Small intestine (tissue), 7 donors: ENCODE results near the gene CDK18. TPM values are rescaled to one million over a fixed set of nuclear protein-coding genes. Genes with fewer than 3 reads are reported as not detected.

Experiments
- DNase-seq, 2 donors: peaks; one replicate each; pipeline versions ENCODE4 v3.0.0 to v3.0.0-alpha.2; 2013
- FAIRE-seq: peaks from 2 replicates; lab custom pipeline; 2012; peaks lifted over from hg19 to GRCh38; lab: Jason Lieb, UNC
- H3K27ac ChIP-seq, 3 donors: one replicate each; pipeline ENCODE4 v1.5.1; 2013; ENCODE audit warnings: low read length in 2 of 3, mild to moderate bottlenecking in 2 of 3, control low read depth in 1 of 3, inconsistent platforms in 1 of 3, low read depth in 1 of 3, moderate library complexity in 1 of 3
- H3K27me3 ChIP-seq, 3 donors: one replicate each; pipeline ENCODE4 v1.6.1; 2013; ENCODE audit warnings: low read length in 3 of 3, inconsistent platforms in 1 of 3; ENCODE audit not compliant: control insufficient read depth in 3 of 3, insufficient read depth in 3 of 3
- H3K36me3 ChIP-seq, 3 donors: one replicate each; pipeline ENCODE4 v1.6.1; 2013; ENCODE audit warnings: low read length in 3 of 3, inconsistent platforms in 1 of 3, low read depth in 1 of 3, mild to moderate bottlenecking in 1 of 3, moderate library complexity in 1 of 3; ENCODE audit not compliant: control insufficient read depth in 3 of 3, insufficient read depth in 2 of 3
- H3K4me1 ChIP-seq, 3 donors: one replicate each; pipeline ENCODE4 v1.6.1; 2013; ENCODE audit warnings: low read length in 2 of 3, inconsistent platforms in 1 of 3, low read depth in 1 of 3, mild to moderate bottlenecking in 1 of 3, moderate library complexity in 1 of 3; ENCODE audit not compliant: control insufficient read depth in 3 of 3, insufficient read depth in 2 of 3
- H3K4me3 ChIP-seq, 3 donors: one replicate each; pipeline ENCODE4 v1.5.1; 2013; ENCODE audit warnings: low read length in 3 of 3, control low read depth in 1 of 3, inconsistent platforms in 1 of 3, low read depth in 1 of 3, mild to moderate bottlenecking in 1 of 3, moderate library complexity in 1 of 3
- H3K9me3 ChIP-seq, 2 donors: one replicate each; pipeline ENCODE4 v1.6.1; 2013; ENCODE audit warnings: low read depth in 1 of 2, low read length in 1 of 2; ENCODE audit not compliant: control insufficient read depth in 2 of 2, insufficient read depth in 1 of 2
- WGBS, 3 donors: extraction: QIAGEN DNeasy Blood & Tissue Kit; methylation state at CpG; one replicate each; pipeline ENCODE4 v1.1.7; 2013; 5-methylcytosine and 5-hydroxymethylcytosine counted together
- polyA plus RNA-seq, 4 donors: library from polyadenylated mRNA; stranded (reverse) in 3 of 4; unstranded in 1 of 4; fragments of 200-250 nt in 3 of 4; fragments of 120-200 nt in 1 of 4; gene quantifications; one replicate each; pipeline versions ENCODE4 v1.2.1 to v1.2.3, GENCODE V29; 2013
- donor health status: healthy with polysubstance abuse.
- donor health status: control.
- donor health status: control.
- donor health status: Bipolar disorder and iron deficiency.
- donor health status: healthy.

Gene CDK18
- polyA plus RNA-seq, 4 donors: 32.7 to 62.4 (median 41.1) TPM

DNA sequence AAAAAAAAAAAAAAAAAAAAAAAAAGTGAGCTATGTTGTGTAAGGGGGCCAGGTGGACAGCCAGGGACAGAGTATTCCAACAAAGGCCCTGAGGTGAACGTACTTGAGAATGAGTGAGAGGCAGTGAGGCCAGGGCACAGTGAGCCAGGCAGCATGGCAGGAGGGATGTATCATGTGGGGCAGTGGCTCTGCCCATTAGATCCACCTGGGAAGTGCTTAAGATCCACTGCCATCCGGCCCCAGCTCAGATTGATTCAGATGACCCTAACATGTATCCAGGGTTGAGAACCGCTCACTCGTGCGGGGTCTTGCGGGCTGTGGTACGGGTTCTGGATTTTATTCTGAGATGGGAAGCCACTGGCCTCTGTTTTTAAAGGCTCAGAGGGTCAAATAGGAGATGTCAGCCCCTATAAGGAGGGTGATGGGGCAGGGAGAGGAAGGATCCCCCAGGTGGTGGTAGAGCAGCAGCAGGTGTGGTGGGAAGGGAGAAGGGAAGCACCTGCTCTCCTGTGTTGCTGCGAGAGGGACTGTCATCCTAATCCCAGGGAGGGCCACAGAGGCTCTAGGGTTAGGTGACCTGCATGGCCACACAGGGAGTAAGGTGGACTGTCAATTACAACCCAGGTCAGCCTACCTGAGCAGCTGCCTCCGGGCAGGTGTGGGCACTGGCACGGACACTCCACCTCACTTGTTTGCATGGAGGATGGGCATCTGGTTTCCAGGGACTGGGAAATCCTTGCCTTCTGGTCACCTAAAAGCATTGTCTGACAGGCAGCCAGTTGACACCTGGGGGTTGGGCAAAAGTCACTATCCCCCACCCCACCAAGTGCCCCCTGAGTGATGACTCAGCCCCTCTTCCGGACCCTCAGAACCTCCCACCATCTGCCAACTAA is 31.6 kb downstream of the CDK18 start:
- DNase-seq: no peak
- Histone ChIP-seq H3K27ac (no peak overlapping the region), H3K4me1 (no peaks in the 10 kb centered on the region), H3K4me3 (no peak overlapping the region), H3K9me3 (no peaks in the 10 kb centered on the region), H3K36me3 (peaks cover 0 to 26% (median 2%) of the 10 kb centered on the region in 3 donors), H3K27me3 (peaks cover 0 to 3% (median 0%) of the 10 kb centered on the region in 3 donors)
- no peak for FAIRE-seq
- whole genome bisulfite sequencing, 3 donors: 67 to 79% (median 67%) methylated on average over 11 of the region's 11 CpGs

DNA sequence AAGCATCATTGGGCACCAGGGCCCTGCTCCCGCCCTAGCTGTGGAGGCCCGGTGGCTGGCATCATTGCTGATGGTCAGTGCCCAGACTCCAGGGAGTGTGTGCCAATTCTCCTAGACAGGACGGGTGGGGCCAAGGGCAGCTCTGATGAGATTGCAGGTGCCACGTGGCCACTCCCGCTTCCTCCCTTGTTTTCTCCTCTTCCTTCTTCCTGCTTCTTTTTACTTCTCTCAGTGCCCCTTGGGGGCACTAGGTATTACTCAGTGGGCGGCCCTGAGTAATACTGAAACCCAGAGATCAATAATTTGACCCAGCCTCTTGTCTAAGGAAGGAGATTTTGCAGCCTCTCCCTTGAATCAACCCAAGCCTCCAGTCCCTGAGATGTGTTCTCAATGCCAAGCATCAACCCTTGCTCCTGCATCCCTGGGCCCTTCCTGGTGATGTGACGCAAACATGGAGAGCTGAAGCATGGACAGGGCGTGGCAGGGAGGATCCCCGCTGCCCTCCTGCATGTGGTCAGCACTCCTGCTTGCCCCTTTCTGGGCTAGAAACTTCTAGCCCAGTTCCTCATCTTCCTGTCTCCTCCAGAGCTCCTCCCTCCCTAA is 32.4 kb downstream of the CDK18 start:
- WGBS, 3 donors: 14 to 48% (median 15%) methylated on average over 9 of the region's 9 CpGs
- no peak overlapping the region for H3K4me3 ChIP-seq
- H3K27me3 ChIP-seq: peaks cover 0 to 10% (median 0%) of the 10 kb centered on the region in 3 donors
- no peaks in the 10 kb centered on the region for H3K4me1 ChIP-seq
- H3K36me3 ChIP-seq: peaks cover 0 to 18% (median 2%) of the 10 kb centered on the region in 3 donors
- DNase-seq (peak in 1 of 2 donors; percentile 73), FAIRE-seq (no peak)
- H3K27ac ChIP-seq: no peak overlapping the region
- peaks cover 0 to 6% of the 10 kb centered on the region in 2 donors for H3K9me3 ChIP-seq

DNA sequence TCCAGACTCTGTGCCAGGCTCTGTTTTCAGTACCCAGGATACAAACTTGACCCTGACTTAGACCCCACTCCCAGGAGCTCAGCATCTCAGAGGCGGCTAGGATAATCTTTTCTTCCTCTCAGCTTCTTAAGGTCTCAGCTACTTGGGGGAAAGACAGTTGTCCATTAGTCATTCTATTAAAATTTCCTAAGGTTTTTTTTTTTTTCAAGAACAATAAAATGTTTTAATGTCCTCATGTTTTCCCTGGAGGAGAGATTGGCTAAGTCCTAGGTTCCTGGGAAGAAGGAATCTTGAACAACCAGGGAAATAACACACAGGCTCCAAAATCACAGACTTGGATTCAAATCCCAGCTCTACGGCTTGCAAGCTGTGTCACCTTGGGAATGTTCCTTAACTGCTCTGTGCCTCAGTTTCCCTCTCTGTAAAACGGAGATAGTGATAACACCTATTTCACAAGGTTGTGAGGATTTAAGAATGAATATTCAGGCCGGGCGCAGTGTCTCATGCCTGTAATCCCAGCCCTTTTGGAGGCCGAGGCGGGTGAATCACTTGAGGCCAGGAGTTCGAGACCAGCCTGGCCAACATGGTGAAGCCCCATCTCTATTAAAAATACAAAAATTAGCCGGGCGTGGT is 33.0 kb downstream of the CDK18 start:
- Histone ChIP-seq H3K27ac (no peak overlapping the region), H3K36me3 (peaks cover 0 to 13% (median 2%) of the 10 kb centered on the region in 3 donors), H3K27me3 (peaks cover 0 to 12% (median 0%) of the 10 kb centered on the region in 3 donors), H3K9me3 (peaks cover 0 to 8% of the 10 kb centered on the region in 2 donors), H3K4me1 (no peaks in the 10 kb centered on the region), H3K4me3 (no peak overlapping the region)
- FAIRE-seq (no peak), DNase-seq (no peak)
- 85 to 87% (median 86%) methylated on average over 10 of the region's 10 CpGs for WGBS, 3 donors

DNA sequence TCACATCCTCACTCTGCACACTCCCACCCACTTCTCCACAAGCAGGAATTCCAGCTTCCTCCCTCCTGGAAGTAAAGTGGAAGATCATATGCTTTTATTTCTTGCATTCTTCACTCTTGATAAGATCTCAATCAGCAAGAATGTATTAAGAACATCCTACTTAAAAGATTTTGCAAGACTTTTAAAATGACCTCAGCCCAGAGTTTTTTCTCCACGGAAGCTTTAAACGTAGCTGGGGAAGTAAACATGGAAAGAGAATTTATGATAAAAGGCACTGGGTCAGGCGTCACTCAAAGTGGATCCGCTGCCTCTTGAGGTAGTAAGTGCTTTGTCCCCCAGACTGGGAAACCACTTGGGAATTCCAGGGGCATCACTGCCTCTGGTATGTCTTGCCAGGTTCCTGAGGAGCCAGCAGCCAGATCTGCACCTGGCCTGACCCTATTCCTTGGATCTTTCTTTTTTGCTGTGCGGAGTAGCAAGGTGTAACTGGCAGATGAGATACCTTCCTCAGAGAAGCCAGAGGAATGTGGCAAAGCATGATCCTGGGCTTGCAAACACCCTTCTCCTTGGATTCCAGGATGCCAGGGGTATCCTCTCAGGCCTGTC is 33.9 kb downstream of the CDK18 start:
- DNase-seq (no peak), FAIRE-seq (no peak)
- Histone ChIP-seq H3K9me3 (peaks cover 0 to 8% of the 10 kb centered on the region in 2 donors), H3K4me1 (peaks cover 0 to 3% (median 0%) of the 10 kb centered on the region in 3 donors), H3K27ac (no peak overlapping the region), H3K4me3 (no peak overlapping the region), H3K36me3 (peaks cover 0 to 8% (median 2%) of the 10 kb centered on the region in 3 donors), H3K27me3 (peaks cover 0 to 17% (median 0%) of the 10 kb centered on the region in 3 donors)
- 57 to 66% (median 63%) methylated on average over 5 of the region's 5 CpGs for WGBS, 3 donors

DNA sequence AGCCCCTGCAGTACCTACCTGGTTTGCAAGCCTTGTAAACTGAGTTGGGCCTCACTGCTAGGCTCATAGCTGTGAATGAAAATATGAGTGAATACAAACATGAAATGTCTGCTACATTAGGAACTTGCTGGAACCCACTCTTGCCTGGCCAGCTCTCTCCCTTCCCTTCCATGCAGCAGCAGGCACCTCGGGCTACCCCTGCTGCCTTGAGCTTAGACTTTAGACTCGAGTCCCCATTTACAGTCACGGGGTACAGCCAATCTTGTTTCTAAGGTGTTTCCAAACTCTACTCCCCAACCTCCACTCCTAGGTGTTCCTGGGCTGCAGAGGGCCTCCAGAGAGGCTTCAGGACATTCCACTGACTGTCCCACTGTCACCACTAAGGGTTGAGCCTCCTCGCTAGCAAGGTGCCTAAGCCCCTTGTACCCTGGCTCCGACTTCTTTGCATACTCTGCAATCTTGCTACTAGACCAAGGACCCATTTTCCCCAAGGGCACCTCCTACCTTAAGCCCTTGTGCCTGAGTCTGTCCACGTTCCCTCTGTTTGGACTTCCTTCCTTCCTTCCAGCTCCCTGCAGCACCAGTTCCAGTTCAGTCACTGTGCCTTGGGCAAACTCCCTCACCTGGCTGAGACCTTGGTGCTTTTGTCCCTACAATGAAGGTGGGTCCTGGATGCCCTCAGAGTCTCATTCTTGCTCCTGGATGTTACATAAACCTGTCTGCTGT is 36.9 kb downstream of the CDK18 start:
- no peaks in the 10 kb centered on the region for H3K36me3 ChIP-seq
- FAIRE-seq: no peak
- H3K9me3 ChIP-seq: peaks cover 0 to 8% of the 10 kb centered on the region in 2 donors
- H3K27ac ChIP-seq: no peak overlapping the region
- H3K4me3 ChIP-seq: no peak overlapping the region
- WGBS, 3 donors: 52 to 69% (median 55%) methylated on average over 6 of the region's 6 CpGs
- no peak for DNase-seq
- H3K27me3 ChIP-seq: peaks cover 0 to 36% (median 0%) of the 10 kb centered on the region in 3 donors
- H3K4me1 ChIP-seq: peaks cover 0 to 3% (median 2%) of the 10 kb centered on the region in 3 donors

DNA sequence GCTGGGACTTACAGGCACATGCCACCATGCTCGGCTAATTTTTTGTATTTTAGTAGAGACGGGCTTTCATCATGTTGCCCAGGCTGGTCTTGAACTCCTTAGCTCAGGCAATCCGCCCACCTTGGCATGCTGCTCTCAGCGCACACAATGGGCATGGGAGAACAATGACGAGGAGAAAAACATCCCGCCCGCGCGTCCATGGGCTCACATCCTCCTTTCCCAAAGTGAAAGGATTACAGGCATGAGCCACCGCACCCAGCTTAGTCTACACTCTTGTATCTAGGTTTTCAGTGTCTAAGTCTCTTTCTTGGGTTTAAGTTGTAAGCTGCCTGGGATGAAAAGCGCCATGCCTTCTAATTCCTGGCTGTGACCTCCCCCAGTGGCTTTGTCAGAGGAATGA is 37.9 kb downstream of the CDK18 start:
- peaks cover 0 to 3% (median 2%) of the 10 kb centered on the region in 3 donors for H3K4me1 ChIP-seq
- H3K27ac ChIP-seq: no peak overlapping the region
- no peak for DNase-seq
- H3K36me3 ChIP-seq: no peaks in the 10 kb centered on the region
- H3K27me3 ChIP-seq: peaks cover 0 to 36% (median 0%) of the 10 kb centered on the region in 3 donors
- FAIRE-seq: no peak
- H3K4me3 ChIP-seq: no peak overlapping the region
- H3K9me3 ChIP-seq: peaks cover 0 to 8% of the 10 kb centered on the region in 2 donors
- 74 to 83% (median 74%) methylated on average over 11 of the region's 11 CpGs for WGBS, 3 donors

DNA sequence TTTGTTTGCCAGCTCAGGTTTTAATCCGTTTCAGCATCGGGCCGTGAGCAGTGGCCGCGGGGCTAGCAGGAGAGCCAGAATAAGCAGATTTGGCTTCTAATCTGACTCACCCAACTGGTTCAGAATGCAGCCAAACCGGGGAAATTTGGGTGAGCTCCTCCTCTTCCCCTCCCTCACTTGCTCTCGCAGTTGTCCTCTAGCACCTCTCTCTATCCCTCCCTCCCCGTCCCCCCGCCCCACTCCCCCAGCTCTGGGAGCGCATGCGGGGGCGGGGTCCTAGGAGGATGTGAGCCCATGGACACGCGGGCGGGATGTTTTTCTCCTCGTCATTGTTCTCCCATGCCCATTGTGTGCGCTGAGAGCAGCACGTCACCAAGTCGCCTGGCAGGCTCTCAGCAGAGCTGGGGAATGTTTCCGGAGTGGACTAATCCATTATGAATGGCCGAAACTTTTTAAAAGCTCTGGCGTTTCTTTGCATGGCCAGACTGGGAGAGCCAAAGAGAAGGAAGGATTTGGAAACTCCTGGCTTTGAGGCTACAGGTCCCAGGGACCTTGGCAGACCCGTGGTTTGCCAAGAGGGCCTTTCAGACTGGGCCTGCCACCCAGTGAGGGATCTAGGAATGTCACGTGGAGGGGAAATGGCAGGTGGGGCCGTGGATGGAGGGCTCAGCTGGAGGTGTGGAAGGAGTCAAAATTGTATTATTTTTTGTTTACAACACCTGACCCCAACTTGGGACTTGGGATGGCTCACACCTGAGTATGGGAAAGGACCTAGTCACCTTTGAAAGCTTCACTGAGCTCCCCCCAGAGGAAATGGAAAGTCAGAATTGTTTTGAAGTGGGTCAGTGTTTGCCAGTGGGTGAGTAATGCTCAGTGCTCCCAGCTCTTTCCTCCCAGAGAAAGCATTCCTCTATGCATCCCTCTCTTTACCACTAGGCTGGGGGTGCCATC is 39.2 kb downstream of the CDK18 start:
- FAIRE-seq (no peak), DNase-seq (peak in 1 of 2 donors; percentile 48)
- Histone ChIP-seq H3K36me3 (no peaks in the 10 kb centered on the region), H3K27me3 (peaks cover 0 to 34% (median 2%) of the 10 kb centered on the region in 3 donors), H3K4me3 (no peak overlapping the region), H3K27ac (peak overlapping the region in 1 of 3 donors; percentile 72), H3K4me1 (peaks cover 0 to 3% (median 2%) of the 10 kb centered on the region in 3 donors), H3K9me3 (peaks cover 0 to 8% of the 10 kb centered on the region in 2 donors)
- WGBS, 3 donors: 2 to 3% (median 2%) methylated on average over 25 of the region's 25 CpGs
